ENCODE results near the gene PXDC1. TPM values are rescaled to one million over a fixed set of nuclear protein-coding genes. Genes with fewer than 3 reads are reported as not detected.

The PXDC1 gene
- total RNA-seq, 6 experiments from 2014 or later = 50.5 to 250 (median 97.5) TPM

- TF ChIP-seq CTCF (IDR thresholded peaks at IDR 0.05) = no peak
- no peak for TF ChIP-seq POLR2A (IDR thresholded peaks at IDR 0.05)
- H3K4me1 ChIP-seq = no peaks in the 10 kb centered on the region
- peaks cover 5 to 75% (median 40%) of the 10 kb centered on the region in 4 donors for H3K36me3 ChIP-seq
- H3K9me3 ChIP-seq = no peaks in the 10 kb centered on the region
- ATAC-seq (peak in 1 of 4 donors; percentile 3), DNase-seq (no peak)
- no peak overlapping the region for H3K4me3 ChIP-seq
- no peaks in the 10 kb centered on the region for H3K27me3 ChIP-seq
- no peak overlapping the region for H3K27ac ChIP-seq
- intact Hi-C loops (cut with DNase I) = loop anchor here in 1 of 2 donors (5.0 kb wide), 1 partner anchor 443 kb away; no protein-coding TSS in a partner anchor
- WGBS (ENCODE audit: insufficient coverage, low coverage, low lambda C conversion rate, missing lambda C conversion rate) = 80% methylated on average over 2 of the region's 33 CpGs
These were observed 26.1 kb downstream of the PXDC1 start for GRCh38 chr6:3725145-3726047.

GRCh38 chr6:3724451-3725144 lies 26.9 kb downstream of the PXDC1 start:
- intact Hi-C loops (cut with DNase I) = loop anchor here in 1 of 2 donors (5.0 kb wide), 1 partner anchor 442 kb away; no protein-coding TSS in a partner anchor
- peaks cover 5 to 74% (median 40%) of the 10 kb centered on the region in 4 donors for H3K36me3 ChIP-seq
- ATAC-seq (peak in 2 of 4 donors; percentile 7 to 12), DNase-seq (no peak)
- WGBS (ENCODE audit: insufficient coverage, low coverage, low lambda C conversion rate, missing lambda C conversion rate) = 83% methylated on average over 9 of the region's 22 CpGs
- no peaks in the 10 kb centered on the region for H3K9me3 ChIP-seq
- no peaks in the 10 kb centered on the region for H3K27me3 ChIP-seq
- H3K27ac ChIP-seq = no peak overlapping the region
- H3K4me3 ChIP-seq = no peak overlapping the region
- TF ChIP-seq POLR2A (IDR thresholded peaks at IDR 0.05) (no peak), CTCF (IDR thresholded peaks at IDR 0.05) (no peak)
- H3K4me1 ChIP-seq = no peaks in the 10 kb centered on the region

- no peak overlapping the region for H3K27ac ChIP-seq
- no peaks in the 10 kb centered on the region for H3K4me1 ChIP-seq
- H3K4me3 ChIP-seq = no peak overlapping the region
- DNase-seq = no peak
- no peaks in the 10 kb centered on the region for H3K27me3 ChIP-seq
- 95% methylated on average over 10 of the region's 18 CpGs for WGBS (ENCODE audit: insufficient coverage, low coverage, low lambda C conversion rate, missing lambda C conversion rate)
- no peaks in the 10 kb centered on the region for H3K9me3 ChIP-seq
- intact Hi-C loops (cut with DNase I) = no loop called here
- no peak for TF ChIP-seq POLR2A (IDR thresholded peaks at IDR 0.05)
- no peak for TF ChIP-seq CTCF (IDR thresholded peaks at IDR 0.05)
- ATAC-seq = no peak
- H3K36me3 ChIP-seq = peaks cover 5 to 68% (median 39%) of the 10 kb centered on the region in 4 donors
These were observed 27.5 kb downstream of the PXDC1 start for GRCh38 chr6:3723966-3724365.

GRCh38 chr6:3723251-3723650 lies 28.3 kb downstream of the PXDC1 start:
- DNase-seq = no peak
- H3K9me3 ChIP-seq = no peaks in the 10 kb centered on the region

More at GRCh38 chr6:3723251-3723650, 28.3 kb downstream of the PXDC1 start:
- no peak for TF ChIP-seq CTCF (IDR thresholded peaks at IDR 0.05)
- Histone ChIP-seq H3K4me1 (no peaks in the 10 kb centered on the region), H3K36me3 (peaks cover 5 to 62% (median 35%) of the 10 kb centered on the region in 4 donors), H3K4me3 (no peak overlapping the region), H3K27me3 (no peaks in the 10 kb centered on the region), H3K27ac (no peak overlapping the region)
- peak in 1 of 4 donors; percentile 4 for ATAC-seq
- 80% methylated on average over 1 of the region's 8 CpGs for WGBS (ENCODE audit: insufficient coverage, low coverage, low lambda C conversion rate, missing lambda C conversion rate)
- intact Hi-C loops (cut with DNase I) = no loop called here

All from right lobe of liver (tissue), 6 donors.